ENCODE data around the gene OLA1. TPM values are rescaled to one million over a fixed set of nuclear protein-coding genes. Genes with fewer than 3 reads are reported as not detected.
A peak's percentile ranks its signal among the peaks of the same experiment; 100 is the strongest.
"Not testable (repeated sequence)": the region's sequence is repeated elsewhere in the genome, so short reads cannot be mapped to it uniquely, and the experiment has no call there.

OLA1 gene
- total and polyA plus RNA-seq, 9 of the 15 experiments (the other 6 are each of a cell fraction or from before 2014, with no cell fraction given): 208 to 353 (median 225) TPM

- peaks cover 6 to 10% of the 10 kb centered on the region in 2 experiments; a peak in 2 of 5 replicates for H3K27me3 ChIP-seq (ENCODE audit: control insufficient read depth in 2 of 2, insufficient read depth in 2 of 2, low read length in 2 of 2)
- ATAC-seq; BruUV-seq (replicated peaks); H3K4me2 ChIP-seq (ENCODE audit: insufficient read depth, low read length); H3K9ac ChIP-seq (ENCODE audit: insufficient read depth in 1 of 2, low read depth in 2 of 2, low read length in 2 of 2); H3K4me3 ChIP-seq; FAIRE-seq; H3K9me1 ChIP-seq (ENCODE audit: control insufficient read depth, insufficient read depth, low read length); DNase-seq (ENCODE audit: extremely low read depth in 1 of 4, low spot score in 3 of 4); POLR2A ChIA-PET; H3K9me3 ChIP-seq (replicated peaks; ENCODE audit: control insufficient read depth, insufficient read depth, low read depth, low read length); H3K27ac ChIP-seq (ENCODE audit: extremely low read depth, low read depth, low read length); CTCF ChIA-PET (ENCODE audit: low intra/inter-chr PET ratio); H3K79me2 ChIP-seq (ENCODE audit: control insufficient read depth, insufficient read depth, low read length); H2AFZ ChIP-seq (ENCODE audit: low read depth, low read length); in situ Hi-C loops (cut with MboI); H3K4me1 ChIP-seq (replicated peaks in 1 of 2; ENCODE audit: control insufficient read depth in 2 of 2, insufficient read depth in 2 of 2, low read length in 2 of 2); H4K20me1 ChIP-seq (replicated peaks; ENCODE audit: control insufficient read depth, insufficient read depth, low read length); intact Hi-C loops (cut with micrococcal nuclease); H3K36me3 ChIP-seq (ENCODE audit: control insufficient read depth, insufficient read depth, low read length): not testable (repeated sequence)
- peak; percentile 91 for TF ChIP-seq ZNF507 (tag; conservative IDR thresholded peaks at IDR 0.05)
- no CpG with 5 or more reads among the region's 6 CpGs for WGBS (ENCODE audit: insufficient coverage, low coverage, missing lambda C conversion rate)
Measured at GRCh38 chr2:174270263-174270662, 21.9 kb upstream of the OLA1 start.

GRCh38 chr2:174266288-174266687 lies 18.0 kb upstream of the OLA1 start:
- no peak; the same call in 2 of the 3 replicates for ATAC-seq
- in situ Hi-C loops (cut with MboI) (no loop called here), intact Hi-C loops (cut with micrococcal nuclease) (no loop called here)
- no peaks in the 10 kb centered on the region for H3K4me1 ChIP-seq (replicated peaks in 1 of 2; ENCODE audit: control insufficient read depth in 2 of 2, insufficient read depth in 2 of 2, low read length in 2 of 2)
- H3K9ac ChIP-seq (ENCODE audit: insufficient read depth in 1 of 2, low read depth in 2 of 2, low read length in 2 of 2): no peak overlapping the region
- H3K79me2 ChIP-seq (ENCODE audit: control insufficient read depth, insufficient read depth, low read length): no peaks in the 10 kb centered on the region
- no TSS peak for BruUV-seq (replicated peaks)
- no peak overlapping the region for H3K27ac ChIP-seq (ENCODE audit: extremely low read depth, low read depth, low read length)
- DNase-seq (ENCODE audit: extremely low read depth in 1 of 4, low spot score in 3 of 4): no peak
- H2AFZ ChIP-seq (ENCODE audit: low read depth, low read length): no peak overlapping the region
- peaks cover 10% of the 10 kb centered on the region in 2 experiments; a peak in 3 of 5 replicates for H3K27me3 ChIP-seq (ENCODE audit: control insufficient read depth in 2 of 2, insufficient read depth in 2 of 2, low read length in 2 of 2)
- no peaks in the 10 kb centered on the region for H3K36me3 ChIP-seq (ENCODE audit: control insufficient read depth, insufficient read depth, low read length)
- H3K9me1 ChIP-seq (ENCODE audit: control insufficient read depth, insufficient read depth, low read length): no peaks in the 10 kb centered on the region
- H3K9me3 ChIP-seq (replicated peaks; ENCODE audit: control insufficient read depth, insufficient read depth, low read depth, low read length): no peaks in the 10 kb centered on the region
- 18% methylated on average over 5 of the region's 5 CpGs for WGBS (ENCODE audit: insufficient coverage, low coverage, missing lambda C conversion rate)
- TF ChIP-seq TBL1XR1 (IDR thresholded peaks at IDR 0.05; ENCODE audit: low read length in 2 of 2): no peak
- no peak for TF ChIP-seq GTF2B (IDR thresholded peaks at IDR 0.05; ENCODE audit: extremely low read depth, insufficient read length)
- no peak for TF ChIP-seq NEUROD1 (IDR thresholded peaks at IDR 0.05; ENCODE audit: borderline replicate concordance, low read depth, low read length, partially characterized antibody)
- TF ChIP-seq ASH1L (IDR thresholded peaks at IDR 0.05; ENCODE audit: borderline replicate concordance, low read depth, partially characterized antibody): no peak
- no peak for TF ChIP-seq NFIC (IDR thresholded peaks at IDR 0.05)
- no peak for TF ChIP-seq KHSRP (IDR thresholded peaks at IDR 0.05)
- no peaks in the 10 kb centered on the region for H4K20me1 ChIP-seq (replicated peaks; ENCODE audit: control insufficient read depth, insufficient read depth, low read length)
- POLR2A ChIA-PET: no interaction called here
- no peak overlapping the region for H3K4me2 ChIP-seq (ENCODE audit: insufficient read depth, low read length)
- FAIRE-seq: no peak
- H3K4me3 ChIP-seq: no peak overlapping the region
- CTCF ChIA-PET (ENCODE audit: low intra/inter-chr PET ratio): no interaction called here

Measured in K562 (cell line).